AG04449 (cell line): ENCODE results near the gene IQSEC1.
A peak's percentile ranks its signal among the peaks of the same experiment; 100 is the strongest.

ENCODE experiments used
- CTCF ChIA-PET: fragments of 350-600 bp; formaldehyde crosslinking; extraction: SDS; loops from one replicate; lab custom pipeline; 2021; ENCODE audit warnings: antibody characterized with exemption; lab: Yijun Ruan, JAX
- POLR2A ChIA-PET: fragments of 400-600, 350-600 bp; formaldehyde crosslinking; extraction: SDS; loops from one replicate; lab custom pipeline; 2020; ENCODE audit warnings: antibody characterized with exemption, inconsistent platforms; lab: Yijun Ruan, JAX
- DNase-seq: peaks from one replicate; pipeline ENCODE4 v3.0.0-alpha.2; 2010; ENCODE audit warnings: low read depth, low spot score
- H3K4me3 ChIP-seq: 2 replicates; pipeline ENCODE4 v1.5.1; 2011; ENCODE audit warnings: low read depth, mild to moderate bottlenecking, control low read depth, low read length
- CTCF ChIP-seq: IDR thresholded peaks from one replicate; pipeline ENCODE4 v1.5.1; 2011; ENCODE audit warnings: mild to moderate bottlenecking, moderate library complexity, low read length, control low read depth, inconsistent platforms; ENCODE audit not compliant: insufficient read depth; ENCODE audit errors: missing control alignments

The IQSEC1 gene

GRCh38 chr3:12972043-12972442 is 101.2 kb downstream of the IQSEC1 start:
- CTCF ChIA-PET = interaction anchor here (1.8 to 6.5 kb wide), 2 partner anchors 12 to 23 kb away, joined by 7 to 93 read pairs; no protein-coding TSS in a partner anchor
- POLR2A ChIA-PET = no interaction called here

GRCh38 chr3:12970684-12971083 is 102.5 kb downstream of the IQSEC1 start:
- TF ChIP-seq CTCF = no peak
- DNase-seq = no peak
- CTCF ChIA-PET = interaction anchor here (1.4 to 6.5 kb wide), 3 partner anchors 9 to 25 kb away, joined by 7 to 93 read pairs (median 12); no protein-coding TSS in a partner anchor
- no peak overlapping the region for H3K4me3 ChIP-seq
- POLR2A ChIA-PET = no interaction called here

More at GRCh38 chr3:12972043-12972442, 101.2 kb downstream of the IQSEC1 start:
- no peak for TF ChIP-seq CTCF
- DNase-seq = no peak
- H3K4me3 ChIP-seq = no peak overlapping the region

- TF ChIP-seq CTCF = no peak
- H3K4me3 ChIP-seq = no peak overlapping the region
- DNase-seq = no peak
- POLR2A ChIA-PET = no interaction called here
- CTCF ChIA-PET = interaction anchor here (1.4 to 9.3 kb wide), 5 partner anchors 10 to 78 kb away, joined by 4 to 93 read pairs (median 12); no protein-coding TSS in a partner anchor
These were observed 103.7 kb downstream of the IQSEC1 start for GRCh38 chr3:12969486-12969885.

- DNase-seq = no peak
- no peak for TF ChIP-seq CTCF
- CTCF ChIA-PET = interaction anchor here (0.7 to 9.3 kb wide), 4 partner anchors 14 to 127 kb away, joined by 3 to 72 read pairs (median 8); partner anchors contain the start of gene RPL32
- POLR2A ChIA-PET = interaction anchor here (0.8 kb wide), 1 partner anchor 89 kb away, joined by 3 read pairs; no protein-coding TSS in a partner anchor
- no peak overlapping the region for H3K4me3 ChIP-seq
These were observed 104.7 kb downstream of the IQSEC1 start for GRCh38 chr3:12968541-12968940.

GRCh38 chr3:12967606-12968351 is 105.5 kb downstream of the IQSEC1 start:
- no peak for DNase-seq
- peak overlapping the region; percentile 86 for H3K4me3 ChIP-seq
- no peak for TF ChIP-seq CTCF
- ChIA-PET CTCF (interaction anchor here (0.7 to 9.3 kb wide), 6 partner anchors 9 to 127 kb away, joined by 3 to 72 read pairs (median 8); partner anchors contain the start of gene RPL32), POLR2A (interaction anchor here (0.8 kb wide), 1 partner anchor 89 kb away, joined by 3 read pairs; no protein-coding TSS in a partner anchor)

GRCh38 chr3:12966847-12967605 is 106.2 kb downstream of the IQSEC1 start:
- CTCF ChIA-PET = interaction anchor here (1.0 to 9.3 kb wide), 10 partner anchors 10 to 486 kb away, joined by 3 to 72 read pairs (median 4); no protein-coding TSS in a partner anchor
- POLR2A ChIA-PET = interaction anchor here (0.6 to 1.0 kb wide), 2 partner anchors 48 to 305 kb away, joined by 3 read pairs; no protein-coding TSS in a partner anchor
- no peak for DNase-seq
- TF ChIP-seq CTCF = no peak
- H3K4me3 ChIP-seq = peak overlapping the region; percentile 86
